HL-60 (cell line): ENCODE results near the gene MTMR4.

Experiments
- DNase-seq, 2 experiments: peaks; one replicate each; pipeline ENCODE4 v3.0.0-alpha.2; 2010 to 2020; ENCODE audit warnings: low read depth in 1 of 2, low spot score in 1 of 2
- H3K27ac ChIP-seq: fragments of 250-450 bp; sonication (Bioruptor Pico); replicated peaks from 2 replicates; pipeline ENCODE4 v1.5.1; 2020; ENCODE audit warnings: mild to moderate bottlenecking, moderate library complexity
- H3K27me3 ChIP-seq: fragments of 250-450 bp; sonication (Bioruptor Pico); 2 replicates; pipeline ENCODE4 v1.5.1; 2021; ENCODE audit warnings: mild to moderate bottlenecking, moderate library complexity; ENCODE audit not compliant: insufficient read depth, poor library complexity, severe bottlenecking
- H3K4me3 ChIP-seq: replicated peaks from 2 replicates; pipeline ENCODE4 v1.5.1; 2011; ENCODE audit warnings: mild to moderate bottlenecking, control low read depth, low read length; ENCODE audit not compliant: insufficient read depth
- GABPA ChIP-seq: IDR thresholded peaks from 2 replicates; pipeline ENCODE4 v1.6.1; 2012; ENCODE audit warnings: low read depth
- POLR2AphosphoS5 ChIP-seq: IDR thresholded peaks from 2 replicates; pipeline ENCODE4 v1.6.1; 2012; ENCODE audit warnings: low read depth
- SPI1 ChIP-seq: IDR thresholded peaks from 2 replicates; pipeline ENCODE4 v1.6.1; 2012; ENCODE audit warnings: low read depth, mild to moderate bottlenecking, borderline replicate concordance
- long read RNA-seq: library from polyadenylated mRNA; unstranded; transcript quantifications from one replicate; pipeline ENCODE4 v2.0.0, GENCODE V29; 2020
- TF ChIP-seq, protein P1 (sequence below): IDR thresholded peaks from 2 replicates; pipeline ENCODE4 v1.6.1; 2012; ENCODE audit warnings: low read depth; ENCODE audit not compliant: insufficient replicate concordance
- TF ChIP-seq, protein P2 (sequence below): IDR thresholded peaks from one replicate; pipeline ENCODE4 v1.5.1; 2011; ENCODE audit warnings: low read length, control low read depth, inconsistent platforms; ENCODE audit not compliant: insufficient read depth

The MTMR4 gene
- long read RNA-seq, full-length matches to known transcripts, result 3 of 32 reads
- long read RNA-seq, partial matches to known transcripts, result 20 of 32 reads
- long read RNA-seq, other reads (novel, unspliced or antisense), result 9 of 32 reads

DNA sequence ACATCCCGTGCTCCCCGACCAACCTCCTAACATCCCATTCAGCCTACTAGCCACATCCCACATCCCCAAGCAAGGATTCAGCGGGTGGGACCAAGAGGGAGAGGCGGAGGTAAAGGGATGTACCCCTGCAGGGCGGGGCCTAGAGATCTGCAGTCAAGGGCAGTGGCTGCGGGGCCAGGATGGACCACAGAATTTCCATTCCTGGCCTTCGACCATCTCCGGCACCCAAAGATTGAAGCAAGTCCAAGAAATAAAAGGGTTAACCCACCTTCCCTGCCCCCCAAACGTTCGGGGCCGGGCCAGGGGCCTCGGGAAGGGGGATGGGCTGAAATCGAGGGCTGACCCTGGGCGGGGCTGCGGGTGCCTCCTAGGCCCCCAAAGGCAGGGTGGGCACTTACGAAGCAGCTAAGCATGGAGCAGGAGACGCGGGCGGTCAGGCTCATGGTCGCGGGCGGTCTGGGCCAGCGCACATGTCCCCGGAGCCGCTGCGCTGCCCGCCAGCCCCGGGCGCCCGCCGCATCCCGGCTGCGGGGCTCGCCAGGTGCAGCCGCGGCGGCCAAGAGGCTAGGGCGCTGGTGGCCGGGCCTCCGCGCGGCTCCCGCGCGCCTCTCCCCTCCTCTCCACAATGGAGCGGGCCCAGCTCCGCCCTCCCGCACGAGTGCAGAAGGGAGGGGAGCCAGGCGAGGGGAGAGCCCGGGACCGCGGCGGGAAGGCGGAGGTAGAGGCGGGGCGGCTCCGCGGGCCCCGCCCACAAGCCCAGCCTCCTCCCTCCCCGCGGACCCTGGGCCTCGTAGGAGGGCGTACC lies at the start of gene MTMR4:
Gene MTMR4, minus strand, starts transcription at position 674 of the 805 bp plus-strand sequence. Its CDS starts 231 bp downstream, at position 443.
- TF ChIP-seq, protein P1, sequence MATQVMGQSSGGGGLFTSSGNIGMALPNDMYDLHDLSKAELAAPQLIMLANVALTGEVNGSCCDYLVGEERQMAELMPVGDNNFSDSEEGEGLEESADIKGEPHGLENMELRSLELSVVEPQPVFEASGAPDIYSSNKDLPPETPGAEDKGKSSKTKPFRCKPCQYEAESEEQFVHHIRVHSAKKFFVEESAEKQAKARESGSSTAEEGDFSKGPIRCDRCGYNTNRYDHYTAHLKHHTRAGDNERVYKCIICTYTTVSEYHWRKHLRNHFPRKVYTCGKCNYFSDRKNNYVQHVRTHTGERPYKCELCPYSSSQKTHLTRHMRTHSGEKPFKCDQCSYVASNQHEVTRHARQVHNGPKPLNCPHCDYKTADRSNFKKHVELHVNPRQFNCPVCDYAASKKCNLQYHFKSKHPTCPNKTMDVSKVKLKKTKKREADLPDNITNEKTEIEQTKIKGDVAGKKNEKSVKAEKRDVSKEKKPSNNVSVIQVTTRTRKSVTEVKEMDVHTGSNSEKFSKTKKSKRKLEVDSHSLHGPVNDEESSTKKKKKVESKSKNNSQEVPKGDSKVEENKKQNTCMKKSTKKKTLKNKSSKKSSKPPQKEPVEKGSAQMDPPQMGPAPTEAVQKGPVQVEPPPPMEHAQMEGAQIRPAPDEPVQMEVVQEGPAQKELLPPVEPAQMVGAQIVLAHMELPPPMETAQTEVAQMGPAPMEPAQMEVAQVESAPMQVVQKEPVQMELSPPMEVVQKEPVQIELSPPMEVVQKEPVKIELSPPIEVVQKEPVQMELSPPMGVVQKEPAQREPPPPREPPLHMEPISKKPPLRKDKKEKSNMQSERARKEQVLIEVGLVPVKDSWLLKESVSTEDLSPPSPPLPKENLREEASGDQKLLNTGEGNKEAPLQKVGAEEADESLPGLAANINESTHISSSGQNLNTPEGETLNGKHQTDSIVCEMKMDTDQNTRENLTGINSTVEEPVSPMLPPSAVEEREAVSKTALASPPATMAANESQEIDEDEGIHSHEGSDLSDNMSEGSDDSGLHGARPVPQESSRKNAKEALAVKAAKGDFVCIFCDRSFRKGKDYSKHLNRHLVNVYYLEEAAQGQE, result no peak
- TF ChIP-seq, protein P2, sequence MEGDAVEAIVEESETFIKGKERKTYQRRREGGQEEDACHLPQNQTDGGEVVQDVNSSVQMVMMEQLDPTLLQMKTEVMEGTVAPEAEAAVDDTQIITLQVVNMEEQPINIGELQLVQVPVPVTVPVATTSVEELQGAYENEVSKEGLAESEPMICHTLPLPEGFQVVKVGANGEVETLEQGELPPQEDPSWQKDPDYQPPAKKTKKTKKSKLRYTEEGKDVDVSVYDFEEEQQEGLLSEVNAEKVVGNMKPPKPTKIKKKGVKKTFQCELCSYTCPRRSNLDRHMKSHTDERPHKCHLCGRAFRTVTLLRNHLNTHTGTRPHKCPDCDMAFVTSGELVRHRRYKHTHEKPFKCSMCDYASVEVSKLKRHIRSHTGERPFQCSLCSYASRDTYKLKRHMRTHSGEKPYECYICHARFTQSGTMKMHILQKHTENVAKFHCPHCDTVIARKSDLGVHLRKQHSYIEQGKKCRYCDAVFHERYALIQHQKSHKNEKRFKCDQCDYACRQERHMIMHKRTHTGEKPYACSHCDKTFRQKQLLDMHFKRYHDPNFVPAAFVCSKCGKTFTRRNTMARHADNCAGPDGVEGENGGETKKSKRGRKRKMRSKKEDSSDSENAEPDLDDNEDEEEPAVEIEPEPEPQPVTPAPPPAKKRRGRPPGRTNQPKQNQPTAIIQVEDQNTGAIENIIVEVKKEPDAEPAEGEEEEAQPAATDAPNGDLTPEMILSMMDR, result no peak
- TF ChIP-seq SPI1, result no peak
- no peak for TF ChIP-seq GABPA
- TF ChIP-seq POLR2AphosphoS5, result no peak
- DNase-seq, result peak; percentile 55 to 73
- Histone ChIP-seq H3K4me3 (peak within 1 kb of the TSS; percentile 78), H3K27me3 (no peaks in the 10 kb centered on the region), H3K27ac (peak within 1 kb of the TSS; percentile 40; the same call in 1 of the 2 replicates)

DNA sequence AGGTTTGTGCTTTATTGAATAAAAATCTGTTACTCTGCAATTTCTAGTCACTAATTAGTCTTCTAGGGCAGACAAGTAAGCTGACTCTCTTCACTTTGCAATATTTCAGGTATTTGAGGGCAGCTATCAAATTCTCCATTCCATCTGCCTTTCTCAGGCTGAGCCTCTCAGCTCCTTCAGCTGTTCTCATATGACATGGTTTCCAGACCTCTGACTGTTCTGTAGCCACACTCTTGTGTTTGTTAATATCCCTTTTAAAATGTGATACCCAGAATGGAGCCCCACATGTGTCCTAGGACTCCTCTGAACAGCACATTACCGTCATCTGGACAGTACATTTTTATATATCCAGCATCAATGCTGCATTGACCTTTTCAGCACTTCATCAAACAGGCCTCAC lies 46.1 kb upstream of the MTMR4 start:
- Histone ChIP-seq H3K4me3 (no peak overlapping the region), H3K27ac (no peak overlapping the region), H3K27me3 (no peaks in the 10 kb centered on the region)
- TF ChIP-seq GABPA (no peak), SPI1 (no peak), POLR2AphosphoS5 (no peak)
- TF ChIP-seq, protein P1, result no peak
- TF ChIP-seq, protein P2, result no peak
- DNase-seq, result no peak

DNA sequence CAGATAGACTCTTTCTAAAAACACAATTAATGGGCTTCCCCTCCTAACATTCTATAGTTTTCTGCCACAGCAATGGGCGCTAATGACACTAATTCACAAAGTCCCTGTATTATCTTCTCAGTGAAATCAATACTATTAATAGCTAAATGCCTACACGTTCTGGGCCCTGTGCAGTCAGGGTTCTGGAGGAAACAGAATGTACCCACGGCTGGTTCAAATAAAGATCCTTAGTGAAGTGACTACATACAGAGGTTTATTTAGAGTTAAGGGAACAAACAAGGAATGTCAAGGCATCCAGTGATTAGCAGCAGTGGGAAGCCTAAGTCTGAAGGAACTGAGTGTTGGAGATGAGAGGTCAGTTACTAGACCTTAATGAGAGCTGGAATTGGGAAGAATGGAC lies 43.5 kb upstream of the MTMR4 start:
- H3K4me3 ChIP-seq, result no peak overlapping the region
- DNase-seq, result no peak
- H3K27me3 ChIP-seq, result no peaks in the 10 kb centered on the region
- no peak for TF ChIP-seq GABPA
- TF ChIP-seq POLR2AphosphoS5, result no peak
- TF ChIP-seq SPI1, result no peak
- TF ChIP-seq, protein P2, result no peak
- TF ChIP-seq, protein P1, result no peak
- no peak overlapping the region for H3K27ac ChIP-seq
